ACHN (cell line): ENCODE measurements around the gene CNTNAP2.
"Not testable (repeated sequence)": the region's sequence is repeated elsewhere in the genome, so short reads cannot be mapped to it uniquely, and the experiment has no call there.

Source experiments
- DNase-seq: peaks from one replicate; pipeline ENCODE4 v3.0.0-alpha.2; 2015
- in situ Hi-C: cut with HindIII; loops from 2 replicates; pipeline ENCODE4 v1.10.0; 2017; ENCODE audit warnings: low sequenced_read_pairs, low pct_ligation_motif_present, low pct_unique_long_range_greater_than_20kb

CNTNAP2 gene

GRCh38 chr7:148275359-148275890, 2158.8 kb downstream of the CNTNAP2 start:
- DNase-seq, result no peak
- in situ Hi-C loops, result no loop called here

GRCh38 chr7:148276314-148277041, 2159.9 kb downstream of the CNTNAP2 start:
- in situ Hi-C loops, result no loop called here
- DNase-seq, result no peak

- DNase-seq, result no peak
- in situ Hi-C loops, result no loop called here
Observed at GRCh38 chr7:148277042-148277660, 2160.6 kb downstream of the CNTNAP2 start.

GRCh38 chr7:148286150-148286549, 2169.5 kb downstream of the CNTNAP2 start:
- DNase-seq, result peak; percentile 37
- in situ Hi-C loops, result no loop called here

GRCh38 chr7:148287538-148287937, 2170.9 kb downstream of the CNTNAP2 start:
- DNase-seq, result no peak
- in situ Hi-C loops, result no loop called here

- in situ Hi-C loops, result no loop called here
- no peak for DNase-seq
Observed at GRCh38 chr7:148288592-148289151, 2172.1 kb downstream of the CNTNAP2 start.

GRCh38 chr7:148289630-148290029, 2173.0 kb downstream of the CNTNAP2 start:
- in situ Hi-C loops, result no loop called here
- no peak for DNase-seq

- DNase-seq, result no peak
- in situ Hi-C loops, result no loop called here
Observed at GRCh38 chr7:148290538-148290937, 2173.9 kb downstream of the CNTNAP2 start.

GRCh38 chr7:148291799-148292198, 2175.2 kb downstream of the CNTNAP2 start:
- no peak for DNase-seq
- in situ Hi-C loops, result no loop called here

GRCh38 chr7:148296994-148297644, 2180.5 kb downstream of the CNTNAP2 start:
- in situ Hi-C loops, result no loop called here

GRCh38 chr7:148298768-148299167, 2182.2 kb downstream of the CNTNAP2 start:
- DNase-seq, in situ Hi-C loops: not testable (repeated sequence)

More at GRCh38 chr7:148296994-148297644, 2180.5 kb downstream of the CNTNAP2 start:
- DNase-seq, result no peak

GRCh38 chr7:148299350-148300276, 2183.0 kb downstream of the CNTNAP2 start:
- in situ Hi-C loops, result no loop called here
- no peak for DNase-seq

- not testable (repeated sequence) for DNase-seq
Observed at GRCh38 chr7:148302436-148302835, 2185.8 kb downstream of the CNTNAP2 start.

GRCh38 chr7:148303295-148304082, 2186.9 kb downstream of the CNTNAP2 start:
- in situ Hi-C loops, result no loop called here
- peak; percentile 23 for DNase-seq

More at GRCh38 chr7:148302436-148302835, 2185.8 kb downstream of the CNTNAP2 start:
- in situ Hi-C loops, result not testable (repeated sequence)

GRCh38 chr7:148304083-148304335, 2187.4 kb downstream of the CNTNAP2 start:
- in situ Hi-C loops, result no loop called here
- no peak for DNase-seq

GRCh38 chr7:148304456-148304855, 2187.9 kb downstream of the CNTNAP2 start:
- in situ Hi-C loops, result no loop called here

GRCh38 chr7:148306759-148307158, 2190.2 kb downstream of the CNTNAP2 start:
- in situ Hi-C loops, result no loop called here
- no peak for DNase-seq

More at GRCh38 chr7:148304456-148304855, 2187.9 kb downstream of the CNTNAP2 start:
- DNase-seq, result no peak
